MM.1S (cell line): ENCODE results near the gene ART1.

Source experiments
- DNase-seq: peaks from one replicate; pipeline ENCODE4 v3.0.0-alpha.2; 2015
- H2AFZ ChIP-seq: fragments of 300-600 bp; sonication (generic); 2 replicates; pipeline ENCODE4 v1.6.0; 2016; ENCODE audit warnings: antibody characterized with exemption, low read length
- H3F3A ChIP-seq: fragments of 300-600 bp; sonication (generic); 2 replicates; pipeline ENCODE4 v1.6.1; 2016; ENCODE audit warnings: mild to moderate bottlenecking, antibody characterized with exemption, low read length, moderate library complexity, mixed read lengths; ENCODE audit not compliant: insufficient read depth
- H3K27ac ChIP-seq: fragments of 300-600 bp; sonication (generic); 2 replicates; pipeline ENCODE4 v1.5.1; 2016; ENCODE audit warnings: mild to moderate bottlenecking, low read length
- H3K27me3 ChIP-seq: fragments of 300-600 bp; sonication (generic); replicated peaks from 2 replicates; pipeline ENCODE4 v1.6.0; 2016; ENCODE audit warnings: low read length; ENCODE audit not compliant: insufficient read depth
- H3K36me3 ChIP-seq: fragments of 300-600 bp; sonication (generic); replicated peaks from 2 replicates; pipeline ENCODE4 v1.6.1; 2016; ENCODE audit warnings: mild to moderate bottlenecking, low read length, mixed read lengths; ENCODE audit not compliant: insufficient read depth
- H3K4me1 ChIP-seq: fragments of 300-600 bp; sonication (generic); 2 replicates; pipeline ENCODE4 v1.6.1; 2016; ENCODE audit warnings: low read length, mixed read lengths
- H3K4me2 ChIP-seq: fragments of 300-600 bp; sonication (generic); 2 replicates; pipeline ENCODE4 v1.6.0; 2016; ENCODE audit warnings: low read depth, low read length
- H3K4me3 ChIP-seq: fragments of 300-600 bp; sonication (generic); 2 replicates; pipeline ENCODE4 v1.5.1; 2016; ENCODE audit warnings: low read length, mixed read lengths
- H3K79me2 ChIP-seq: fragments of 300-600 bp; sonication (generic); 2 replicates; pipeline ENCODE4 v1.6.1; 2016; ENCODE audit warnings: mixed run types, low read length, mixed read lengths
- H3K9ac ChIP-seq: fragments of 300-600 bp; sonication (generic); 2 replicates; pipeline ENCODE4 v1.6.1; 2016; ENCODE audit warnings: low read length, mixed read lengths
- H3K9me2 ChIP-seq: fragments of 300-600 bp; sonication (generic); replicated peaks from 2 replicates; pipeline ENCODE4 v1.6.1; 2016; ENCODE audit warnings: mild to moderate bottlenecking, low read length, mixed read lengths; ENCODE audit not compliant: insufficient read depth
- H3K9me3 ChIP-seq: fragments of 300-600 bp; sonication (generic); replicated peaks from 2 replicates; pipeline ENCODE4 v1.6.1; 2016; ENCODE audit warnings: mild to moderate bottlenecking, low read length, mixed read lengths; ENCODE audit not compliant: insufficient read depth
- H4K20me1 ChIP-seq: fragments of 300-600 bp; sonication (generic); 2 replicates; pipeline ENCODE4 v1.6.1; 2016; ENCODE audit warnings: mild to moderate bottlenecking, low read length, moderate library complexity, mixed read lengths; ENCODE audit not compliant: insufficient read depth
- EZH2 ChIP-seq: fragments of 300-600 bp; sonication (generic); optimal IDR thresholded peaks from 2 replicates; pipeline ENCODE3; 2017; ENCODE audit warnings: low read depth, mild to moderate bottlenecking, antibody characterized with exemption, low read length, mixed read lengths
- EZH2phosphoT487 ChIP-seq: fragments of 300-600 bp; sonication (generic); IDR thresholded peaks from 2 replicates; pipeline ENCODE4 v1.6.1; 2018; ENCODE audit warnings: antibody characterized with exemption, low read length
- TF ChIP-seq, protein P1 (sequence below): fragments of 300-600 bp; sonication (generic); IDR thresholded peaks from 2 replicates; pipeline ENCODE4 v1.5.1; 2016; ENCODE audit warnings: antibody characterized with exemption, low read length, mixed read lengths

ART1 gene

DNA sequence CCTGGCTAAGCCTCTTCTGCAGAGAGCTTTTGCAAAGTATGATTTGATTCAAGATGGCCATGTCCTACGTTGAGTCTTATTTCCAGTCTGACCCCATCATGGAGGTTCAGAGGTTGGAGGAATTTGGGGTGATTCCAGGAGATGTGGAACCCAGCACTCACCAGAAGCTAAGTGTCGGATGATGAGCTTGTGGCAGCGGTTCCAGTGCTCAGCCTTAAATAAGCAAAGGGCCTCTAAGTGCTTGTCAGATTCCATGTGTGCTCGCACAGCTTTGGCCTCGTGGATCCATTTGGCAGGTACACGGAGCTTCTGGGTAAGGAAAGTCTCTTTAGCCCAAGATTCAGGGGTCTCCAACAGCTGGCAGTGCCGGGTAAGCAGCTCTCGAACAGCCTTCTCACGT is 38.1 kb downstream of the ART1 start:
- no peak overlapping the region for H3K27ac ChIP-seq
- H3K4me1 ChIP-seq, result no peaks in the 10 kb centered on the region
- no peak overlapping the region for H3K4me3 ChIP-seq
- no peak overlapping the region for H3K4me2 ChIP-seq
- H3K79me2 ChIP-seq, result no peaks in the 10 kb centered on the region
- no peaks in the 10 kb centered on the region for H3K27me3 ChIP-seq
- H3K9me2 ChIP-seq, result no peaks in the 10 kb centered on the region
- DNase-seq, result no peak
- no peak overlapping the region for H3K9ac ChIP-seq
- peaks cover 12% of the 10 kb centered on the region for H3K36me3 ChIP-seq
- H3F3A ChIP-seq, result no peaks in the 10 kb centered on the region
- H2AFZ ChIP-seq, result no peak overlapping the region
- H4K20me1 ChIP-seq, result no peaks in the 10 kb centered on the region
- no peak for TF ChIP-seq EZH2phosphoT487
- TF ChIP-seq, protein P1, sequence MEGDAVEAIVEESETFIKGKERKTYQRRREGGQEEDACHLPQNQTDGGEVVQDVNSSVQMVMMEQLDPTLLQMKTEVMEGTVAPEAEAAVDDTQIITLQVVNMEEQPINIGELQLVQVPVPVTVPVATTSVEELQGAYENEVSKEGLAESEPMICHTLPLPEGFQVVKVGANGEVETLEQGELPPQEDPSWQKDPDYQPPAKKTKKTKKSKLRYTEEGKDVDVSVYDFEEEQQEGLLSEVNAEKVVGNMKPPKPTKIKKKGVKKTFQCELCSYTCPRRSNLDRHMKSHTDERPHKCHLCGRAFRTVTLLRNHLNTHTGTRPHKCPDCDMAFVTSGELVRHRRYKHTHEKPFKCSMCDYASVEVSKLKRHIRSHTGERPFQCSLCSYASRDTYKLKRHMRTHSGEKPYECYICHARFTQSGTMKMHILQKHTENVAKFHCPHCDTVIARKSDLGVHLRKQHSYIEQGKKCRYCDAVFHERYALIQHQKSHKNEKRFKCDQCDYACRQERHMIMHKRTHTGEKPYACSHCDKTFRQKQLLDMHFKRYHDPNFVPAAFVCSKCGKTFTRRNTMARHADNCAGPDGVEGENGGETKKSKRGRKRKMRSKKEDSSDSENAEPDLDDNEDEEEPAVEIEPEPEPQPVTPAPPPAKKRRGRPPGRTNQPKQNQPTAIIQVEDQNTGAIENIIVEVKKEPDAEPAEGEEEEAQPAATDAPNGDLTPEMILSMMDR, result no peak
- TF ChIP-seq EZH2, result no peak
- no peaks in the 10 kb centered on the region for H3K9me3 ChIP-seq

DNA sequence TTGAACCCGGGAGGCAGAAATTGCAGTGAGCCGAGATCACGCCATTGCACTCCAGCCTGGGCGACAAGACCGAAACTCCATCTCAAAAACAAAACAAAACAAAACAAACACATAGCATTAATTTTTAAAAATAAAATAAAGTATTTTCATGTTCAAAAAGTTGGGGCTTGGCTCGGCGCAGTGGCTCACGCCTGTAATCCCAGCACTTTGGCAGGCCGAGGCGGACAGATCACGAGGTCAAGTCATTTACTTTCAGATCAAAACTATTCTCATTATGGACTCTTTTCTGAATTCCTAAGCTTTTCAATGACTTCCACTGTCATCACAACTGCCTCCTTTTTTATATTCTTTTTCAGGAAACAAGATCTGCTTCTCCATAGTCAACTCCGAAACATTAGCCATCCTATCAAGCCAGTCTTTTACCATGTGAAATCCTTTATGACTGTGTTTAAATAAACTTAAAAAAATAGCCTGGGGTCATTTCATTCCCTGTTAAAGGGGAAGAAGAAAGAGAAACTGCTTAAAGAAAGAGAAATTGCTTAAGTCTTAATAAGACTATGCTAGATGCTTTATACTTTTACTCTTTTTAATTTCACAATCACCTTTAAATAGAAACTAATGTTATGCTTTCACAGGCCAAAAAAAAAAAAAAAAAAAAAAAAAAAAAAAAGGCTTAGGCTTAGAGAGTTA is 39.3 kb downstream of the ART1 start:
- Histone ChIP-seq H4K20me1 (no peaks in the 10 kb centered on the region), H3K79me2 (no peaks in the 10 kb centered on the region), H3F3A (no peaks in the 10 kb centered on the region), H3K27ac (no peak overlapping the region), H3K36me3 (peaks cover 9% of the 10 kb centered on the region), H3K27me3 (no peaks in the 10 kb centered on the region), H3K4me2 (no peak overlapping the region), H3K9ac (no peak overlapping the region), H3K4me1 (no peaks in the 10 kb centered on the region), H3K9me3 (no peaks in the 10 kb centered on the region), H3K9me2 (no peaks in the 10 kb centered on the region), H2AFZ (no peak overlapping the region), H3K4me3 (no peak overlapping the region)
- no peak for TF ChIP-seq EZH2phosphoT487
- no peak for TF ChIP-seq EZH2
- TF ChIP-seq, protein P1, result no peak
- no peak for DNase-seq

DNA sequence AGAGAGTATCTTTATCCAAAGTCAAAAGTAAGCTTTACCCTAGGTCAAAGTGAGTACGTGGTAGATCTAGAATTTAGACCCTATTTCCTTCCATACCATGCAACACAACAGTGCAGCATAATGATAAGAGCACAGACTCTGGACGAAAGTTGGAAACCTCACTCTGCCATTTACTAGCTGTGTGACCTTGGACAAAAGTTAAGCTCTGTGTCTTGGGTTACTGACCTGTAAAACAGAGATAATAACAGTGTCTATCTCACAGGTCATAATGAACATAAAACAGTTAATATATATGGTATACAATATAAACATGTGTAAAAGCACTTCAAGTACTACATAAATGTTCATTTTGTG is 39.9 kb downstream of the ART1 start:
- Histone ChIP-seq H3K36me3 (peaks cover 5% of the 10 kb centered on the region; the same call in 1 of the 2 replicates), H3K9ac (no peak overlapping the region), H3F3A (no peaks in the 10 kb centered on the region), H3K4me3 (no peak overlapping the region), H3K4me2 (no peak overlapping the region), H3K27me3 (no peaks in the 10 kb centered on the region), H2AFZ (no peak overlapping the region), H3K27ac (no peak overlapping the region), H3K9me2 (no peaks in the 10 kb centered on the region), H4K20me1 (no peaks in the 10 kb centered on the region), H3K4me1 (no peaks in the 10 kb centered on the region), H3K9me3 (no peaks in the 10 kb centered on the region), H3K79me2 (no peaks in the 10 kb centered on the region)
- TF ChIP-seq EZH2phosphoT487 (no peak), EZH2 (no peak)
- TF ChIP-seq, protein P1, result no peak
- no peak for DNase-seq
